Measurements from ENCODE around the gene FERMT3. TPM values are rescaled to one million over a fixed set of nuclear protein-coding genes. Genes with fewer than 3 reads are reported as not detected.
A peak's percentile ranks its signal among the peaks of the same experiment; 100 is the strongest.
"Not testable (repeated sequence)": the region's sequence is repeated elsewhere in the genome, so short reads cannot be mapped to it uniquely, and the experiment has no call there.

FERMT3 gene
- polyA plus RNA-seq (2013) = 150 TPM

- no peaks in the 10 kb centered on the region for H3K9me3 ChIP-seq (ENCODE audit: control extremely low read depth in 1 of 5, control insufficient read depth in 4 of 5, insufficient read depth in 2 of 5, low read depth in 1 of 5, low read length in 4 of 5)
- peaks cover 5 to 55% (median 53%) of the 10 kb centered on the region in 4 experiments for H3K4me1 ChIP-seq (ENCODE audit: control extremely low read depth in 1 of 4, control insufficient read depth in 4 of 4, insufficient read depth in 4 of 4, low read length in 3 of 4)
- no peaks in the 10 kb centered on the region for H3K27me3 ChIP-seq (replicated peaks in 2 of 5; ENCODE audit: control insufficient read depth in 4 of 5, insufficient read depth in 5 of 5, low read length in 4 of 5)
- peaks cover 6 to 61% (median 42%) of the 10 kb centered on the region in 4 experiments for H3K36me3 ChIP-seq (ENCODE audit: control insufficient read depth in 4 of 4, insufficient read depth in 4 of 4, low read length in 3 of 4)
- CTCF ChIA-PET = interaction anchor here (0.6 to 15.6 kb wide), 23 partner anchors 11 to 205 kb away, joined by 3 to 321 read pairs (median 10); partner anchors contain the start of genes CATSPERZ, DNAJC4, ESRRA and FKBP2
- WGBS (ENCODE audit: insufficient coverage) = under 1% methylated on average over 22 of the region's 27 CpGs
- H3K4me3 ChIP-seq (ENCODE audit: control insufficient read depth in 1 of 7, extremely low read depth in 1 of 7, insufficient read depth in 4 of 7, low read depth in 2 of 7, low read length in 6 of 7) = peak within 1 kb of the TSS; percentile 48 to 94 (median 84)
- POLR2A ChIA-PET = interaction anchor here (0.7 to 5.9 kb wide), 14 partner anchors 10 to 111 kb away, joined by 3 to 74 read pairs (median 16); partner anchors contain the start of genes DNAJC4, ESRRA, FKBP2 and NUDT22
- peak; percentile 82 to 95 (median 93) for DNase-seq
- peak within 1 kb of the TSS; percentile 89 to 95 for H3K27ac ChIP-seq (ENCODE audit: insufficient read depth in 1 of 2, low read depth in 1 of 2, low read length in 2 of 2, poor library complexity in 1 of 2, severe bottlenecking in 2 of 2)
These were observed at the start of gene FERMT3 for GRCh38 chr11:64206457-64207255. FERMT3 (plus strand) TSS chr11:64206721; CDS start chr11:64207365, 644 bp downstream.

DNA sequence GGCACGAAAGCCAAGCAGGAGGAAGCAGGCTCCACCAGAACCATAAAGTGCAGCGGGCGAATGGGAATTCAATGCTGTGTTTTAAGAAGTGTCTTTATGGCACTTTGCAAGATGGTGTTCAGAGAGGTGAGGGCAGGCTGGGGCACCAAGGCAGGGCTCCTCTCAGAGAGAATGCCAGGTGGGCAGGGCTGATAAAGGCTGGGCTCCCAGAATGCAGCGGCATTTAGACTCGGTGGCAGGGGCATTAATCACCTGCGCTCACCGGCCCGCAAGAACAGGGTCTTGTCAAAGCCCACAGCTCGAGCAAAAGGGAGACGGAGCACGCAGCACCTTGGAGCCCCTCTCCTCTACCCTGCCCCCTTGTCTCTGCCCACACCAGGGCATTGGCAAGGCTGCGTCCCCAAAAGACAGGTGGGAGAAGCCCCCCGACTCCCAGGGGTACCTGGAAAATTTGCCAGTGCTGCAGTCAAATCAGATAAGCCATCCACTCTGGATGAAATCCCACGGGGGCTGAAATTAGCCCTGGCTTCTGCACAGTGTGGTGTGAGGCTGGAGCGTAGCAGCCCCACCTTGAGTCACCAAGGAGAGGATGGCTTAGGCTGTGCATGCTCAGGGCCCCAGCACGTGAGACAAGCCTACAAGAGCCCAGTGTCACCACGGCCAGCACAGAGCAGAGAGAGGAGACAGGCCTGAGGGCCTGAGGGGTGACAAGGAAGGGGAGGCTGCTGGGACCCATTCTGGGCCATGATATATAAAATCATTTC is 48.7 kb upstream of the FERMT3 start:
- no peaks in the 10 kb centered on the region for H3K9me3 ChIP-seq (ENCODE audit: control extremely low read depth in 1 of 5, control insufficient read depth in 4 of 5, insufficient read depth in 2 of 5, low read depth in 1 of 5, low read length in 4 of 5)
- ChIA-PET CTCF (no interaction called here), POLR2A (no interaction called here)
- WGBS (ENCODE audit: insufficient coverage) = 97% methylated on average over 12 of the region's 17 CpGs
- DNase-seq = no peak
- H3K4me3 ChIP-seq (ENCODE audit: control insufficient read depth in 1 of 7, extremely low read depth in 1 of 7, insufficient read depth in 4 of 7, low read depth in 2 of 7, low read length in 6 of 7) = no peak overlapping the region
- peaks cover 0 to 1% (median 0%) of the 10 kb centered on the region in 4 experiments for H3K4me1 ChIP-seq (ENCODE audit: control extremely low read depth in 1 of 4, control insufficient read depth in 4 of 4, insufficient read depth in 4 of 4, low read length in 3 of 4)
- peaks cover 0 to 2% (median 0%) of the 10 kb centered on the region in 5 experiments for H3K27me3 ChIP-seq (replicated peaks in 2 of 5; ENCODE audit: control insufficient read depth in 4 of 5, insufficient read depth in 5 of 5, low read length in 4 of 5)
- peaks cover 0 to 4% (median 1%) of the 10 kb centered on the region in 4 experiments for H3K36me3 ChIP-seq (ENCODE audit: control insufficient read depth in 4 of 4, insufficient read depth in 4 of 4, low read length in 3 of 4)
- H3K27ac ChIP-seq (ENCODE audit: insufficient read depth in 1 of 2, low read depth in 1 of 2, low read length in 2 of 2, poor library complexity in 1 of 2, severe bottlenecking in 2 of 2) = no peak overlapping the region

- 99% methylated on average over 10 of the region's 10 CpGs for WGBS (ENCODE audit: insufficient coverage)
- no peak overlapping the region for H3K27ac ChIP-seq (ENCODE audit: insufficient read depth in 1 of 2, low read depth in 1 of 2, low read length in 2 of 2, poor library complexity in 1 of 2, severe bottlenecking in 2 of 2)
- H3K9me3 ChIP-seq (ENCODE audit: control extremely low read depth in 1 of 5, control insufficient read depth in 4 of 5, insufficient read depth in 2 of 5, low read depth in 1 of 5, low read length in 4 of 5) = no peaks in the 10 kb centered on the region
- ChIA-PET CTCF (interaction anchor here (1.2 to 1.5 kb wide), 2 partner anchors 11 to 12 kb away, joined by 3 to 6 read pairs; no protein-coding TSS in a partner anchor), POLR2A (no interaction called here)
- H3K4me3 ChIP-seq (ENCODE audit: control insufficient read depth in 1 of 7, extremely low read depth in 1 of 7, insufficient read depth in 4 of 7, low read depth in 2 of 7, low read length in 6 of 7) = no peak overlapping the region
- H3K27me3 ChIP-seq (replicated peaks in 2 of 5; ENCODE audit: control insufficient read depth in 4 of 5, insufficient read depth in 5 of 5, low read length in 4 of 5) = no peaks in the 10 kb centered on the region
- no peak for DNase-seq
- peaks cover 0 to 15% (median 12%) of the 10 kb centered on the region in 4 experiments for H3K4me1 ChIP-seq (ENCODE audit: control extremely low read depth in 1 of 4, control insufficient read depth in 4 of 4, insufficient read depth in 4 of 4, low read length in 3 of 4)
- peaks cover 0 to 4% (median 1%) of the 10 kb centered on the region in 4 experiments for H3K36me3 ChIP-seq (ENCODE audit: control insufficient read depth in 4 of 4, insufficient read depth in 4 of 4, low read length in 3 of 4)
These were observed 45.5 kb upstream of the FERMT3 start for GRCh38 chr11:64161037-64161436.

- H3K4me1 ChIP-seq (ENCODE audit: control extremely low read depth in 1 of 4, control insufficient read depth in 4 of 4, insufficient read depth in 4 of 4, low read length in 3 of 4) = peaks cover 0 to 21% (median 16%) of the 10 kb centered on the region in 4 experiments
- ChIA-PET CTCF (interaction anchor here (1.0 to 5.4 kb wide), 7 partner anchors 11 to 162 kb away, joined by 3 to 38 read pairs (median 4); partner anchors contain the start of gene STIP1), POLR2A (interaction anchor here (0.8 kb wide), 1 partner anchor 88 kb away, joined by 11 read pairs; no protein-coding TSS in a partner anchor)
- H3K27me3 ChIP-seq (replicated peaks in 2 of 5; ENCODE audit: control insufficient read depth in 4 of 5, insufficient read depth in 5 of 5, low read length in 4 of 5); H3K36me3 ChIP-seq (ENCODE audit: control insufficient read depth in 4 of 4, insufficient read depth in 4 of 4, low read length in 3 of 4); DNase-seq; H3K4me3 ChIP-seq (ENCODE audit: control insufficient read depth in 1 of 7, extremely low read depth in 1 of 7, insufficient read depth in 4 of 7, low read depth in 2 of 7, low read length in 6 of 7); H3K27ac ChIP-seq (ENCODE audit: insufficient read depth in 1 of 2, low read depth in 1 of 2, low read length in 2 of 2, poor library complexity in 1 of 2, severe bottlenecking in 2 of 2); H3K9me3 ChIP-seq (ENCODE audit: control extremely low read depth in 1 of 5, control insufficient read depth in 4 of 5, insufficient read depth in 2 of 5, low read depth in 1 of 5, low read length in 4 of 5): not testable (repeated sequence)
- 100% methylated on average over 1 of the region's 16 CpGs for WGBS (ENCODE audit: insufficient coverage)
These were observed 43.8 kb upstream of the FERMT3 start for GRCh38 chr11:64162769-64163168.

- Histone ChIP-seq H3K9me3 (ENCODE audit: control extremely low read depth in 1 of 5, control insufficient read depth in 4 of 5, insufficient read depth in 2 of 5, low read depth in 1 of 5, low read length in 4 of 5) (no peaks in the 10 kb centered on the region), H3K4me1 (ENCODE audit: control extremely low read depth in 1 of 4, control insufficient read depth in 4 of 4, insufficient read depth in 4 of 4, low read length in 3 of 4) (peaks cover 0 to 21% (median 16%) of the 10 kb centered on the region in 4 experiments), H3K27ac (ENCODE audit: insufficient read depth in 1 of 2, low read depth in 1 of 2, low read length in 2 of 2, poor library complexity in 1 of 2, severe bottlenecking in 2 of 2) (no peak overlapping the region), H3K27me3 (replicated peaks in 2 of 5; ENCODE audit: control insufficient read depth in 4 of 5, insufficient read depth in 5 of 5, low read length in 4 of 5) (no peaks in the 10 kb centered on the region), H3K36me3 (ENCODE audit: control insufficient read depth in 4 of 4, insufficient read depth in 4 of 4, low read length in 3 of 4) (peaks cover 0 to 2% (median 0%) of the 10 kb centered on the region in 4 experiments), H3K4me3 (ENCODE audit: control insufficient read depth in 1 of 7, extremely low read depth in 1 of 7, insufficient read depth in 4 of 7, low read depth in 2 of 7, low read length in 6 of 7) (no peak overlapping the region)
- ChIA-PET CTCF (interaction anchor here (0.6 to 5.4 kb wide), 7 partner anchors 12 to 68 kb away, joined by 3 to 38 read pairs (median 4); partner anchors contain the start of gene STIP1), POLR2A (interaction anchor here (0.7 kb wide), 1 partner anchor 136 kb away, joined by 3 read pairs; no protein-coding TSS in a partner anchor)
- no peak for DNase-seq
- WGBS (ENCODE audit: insufficient coverage) = 100% methylated on average over 5 of the region's 5 CpGs
These were observed 42.6 kb upstream of the FERMT3 start for GRCh38 chr11:64163951-64164350.

DNA sequence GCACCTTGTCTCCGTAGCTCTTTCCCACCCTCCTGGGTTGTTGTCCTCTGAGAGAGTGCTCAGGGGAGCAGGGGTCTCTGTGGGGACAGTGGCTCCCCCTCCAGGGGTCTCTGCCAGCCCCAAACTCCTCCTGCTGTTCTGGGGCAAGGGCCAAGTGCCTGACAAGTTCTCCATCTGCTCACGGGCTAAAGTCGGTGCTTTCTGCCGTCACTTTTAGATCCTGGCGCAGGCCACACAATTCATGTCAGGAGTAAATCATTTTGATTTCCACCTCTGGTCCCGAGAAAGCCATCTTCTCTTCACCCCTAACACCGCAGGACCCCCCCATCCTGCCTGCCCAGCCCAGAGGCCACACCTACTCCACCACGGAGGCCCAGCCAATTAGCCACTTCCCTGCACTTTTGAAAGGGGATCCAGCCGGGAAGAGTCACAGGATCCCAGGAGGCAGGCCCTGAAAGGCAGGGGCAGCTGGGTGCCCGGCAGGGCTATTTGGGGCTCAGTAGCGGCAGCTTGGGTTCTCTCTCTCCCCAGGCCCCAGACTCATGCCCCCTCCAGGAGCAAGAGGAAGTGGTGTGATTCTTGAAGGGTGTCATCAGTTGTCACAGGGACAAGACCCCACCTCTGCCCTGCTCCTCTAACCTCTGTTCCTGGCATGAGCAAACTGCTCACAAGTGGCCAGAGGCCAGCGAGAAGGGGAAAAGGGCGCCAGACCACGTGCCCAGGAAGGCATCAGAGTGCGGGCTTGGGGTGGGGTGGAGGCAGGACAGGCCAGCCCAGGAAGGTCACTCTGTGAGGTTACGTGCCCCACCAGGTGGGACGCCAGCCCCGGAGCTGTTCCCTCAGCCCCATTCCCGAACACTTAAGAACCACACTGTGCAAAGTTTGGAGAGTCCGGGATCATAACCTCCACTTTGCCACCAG is 41.9 kb upstream of the FERMT3 start:
- ChIA-PET CTCF (interaction anchor here (1.1 to 5.4 kb wide), 7 partner anchors 11 to 127 kb away, joined by 3 to 38 read pairs (median 4); no protein-coding TSS in a partner anchor), POLR2A (interaction anchor here (0.5 to 0.7 kb wide), 2 partner anchors 136 to 351 kb away, joined by 3 read pairs; partner anchors contain the start of gene SPINDOC)

More for the DNA sequence above, 41.9 kb upstream of the FERMT3 start:
- Histone ChIP-seq H3K27ac (ENCODE audit: insufficient read depth in 1 of 2, low read depth in 1 of 2, low read length in 2 of 2, poor library complexity in 1 of 2, severe bottlenecking in 2 of 2) (no peak overlapping the region), H3K4me3 (ENCODE audit: control insufficient read depth in 1 of 7, extremely low read depth in 1 of 7, insufficient read depth in 4 of 7, low read depth in 2 of 7, low read length in 6 of 7) (peak overlapping the region in 3 of 7 experiments; percentile 66 to 81 (median 73)), H3K27me3 (replicated peaks in 2 of 5; ENCODE audit: control insufficient read depth in 4 of 5, insufficient read depth in 5 of 5, low read length in 4 of 5) (no peaks in the 10 kb centered on the region), H3K36me3 (ENCODE audit: control insufficient read depth in 4 of 4, insufficient read depth in 4 of 4, low read length in 3 of 4) (peaks cover 0 to 2% (median 0%) of the 10 kb centered on the region in 4 experiments), H3K4me1 (ENCODE audit: control extremely low read depth in 1 of 4, control insufficient read depth in 4 of 4, insufficient read depth in 4 of 4, low read length in 3 of 4) (peaks cover 0 to 21% (median 16%) of the 10 kb centered on the region in 4 experiments), H3K9me3 (ENCODE audit: control extremely low read depth in 1 of 5, control insufficient read depth in 4 of 5, insufficient read depth in 2 of 5, low read depth in 1 of 5, low read length in 4 of 5) (no peaks in the 10 kb centered on the region)
- DNase-seq = peak in 2 of 3 donors; percentile 41 to 50
- 77% methylated on average over 16 of the region's 20 CpGs for WGBS (ENCODE audit: insufficient coverage)
